Measurements from ENCODE around the gene MRPL37.

MRPL37 gene

GRCh38 chr1:54240741-54241335, 40.9 kb downstream of the MRPL37 start:
- DNase-seq (ENCODE audit: low read depth, low spot score): no peak

GRCh38 chr1:54241364-54241763, 41.4 kb downstream of the MRPL37 start:
- no peak for DNase-seq (ENCODE audit: low read depth, low spot score)

GRCh38 chr1:54243022-54243421, 43.1 kb downstream of the MRPL37 start:
- no peak for DNase-seq (ENCODE audit: low read depth, low spot score)

- DNase-seq (ENCODE audit: low read depth, low spot score): no peak
Observed at GRCh38 chr1:54244655-54245054, 44.7 kb downstream of the MRPL37 start.

- DNase-seq (ENCODE audit: low read depth, low spot score): peak; percentile 50
Observed at GRCh38 chr1:54245501-54245900, 45.5 kb downstream of the MRPL37 start.

GRCh38 chr1:54246116-54246721, 46.3 kb downstream of the MRPL37 start:
- DNase-seq (ENCODE audit: low read depth, low spot score): no peak

GRCh38 chr1:54247863-54248515, 48.0 kb downstream of the MRPL37 start:
- DNase-seq (ENCODE audit: low read depth, low spot score): no peak

GRCh38 chr1:54248966-54249365, 49.0 kb downstream of the MRPL37 start:
- no peak for DNase-seq (ENCODE audit: low read depth, low spot score)

- peak; percentile 72 for DNase-seq (ENCODE audit: low read depth, low spot score)
Observed at GRCh38 chr1:54249819-54250435, 50.0 kb downstream of the MRPL37 start.

- no peak for DNase-seq (ENCODE audit: low read depth, low spot score)
Observed at GRCh38 chr1:54250670-54251069, 50.7 kb downstream of the MRPL37 start.

- DNase-seq (ENCODE audit: low read depth, low spot score): no peak
Observed at GRCh38 chr1:54252371-54252936, 52.5 kb downstream of the MRPL37 start.

- peak; percentile 95 for DNase-seq (ENCODE audit: low read depth, low spot score)
Observed at GRCh38 chr1:54253480-54253879, 53.5 kb downstream of the MRPL37 start.

GRCh38 chr1:54254055-54254454, 54.1 kb downstream of the MRPL37 start:
- DNase-seq (ENCODE audit: low read depth, low spot score): peak; percentile 48

GRCh38 chr1:54255026-54255702, 55.2 kb downstream of the MRPL37 start:
- no peak for DNase-seq (ENCODE audit: low read depth, low spot score)

GRCh38 chr1:54256522-54257345, 56.8 kb downstream of the MRPL37 start:
- no peak for DNase-seq (ENCODE audit: low read depth, low spot score)

GRCh38 chr1:54257346-54257620, 57.3 kb downstream of the MRPL37 start:
- no peak for DNase-seq (ENCODE audit: low read depth, low spot score)

GRCh38 chr1:54257876-54258275, 57.9 kb downstream of the MRPL37 start:
- no peak for DNase-seq (ENCODE audit: low read depth, low spot score)

- DNase-seq (ENCODE audit: low read depth, low spot score): no peak
Observed at GRCh38 chr1:54259546-54260140, 59.7 kb downstream of the MRPL37 start.

GRCh38 chr1:54260810-54261209, 60.8 kb downstream of the MRPL37 start:
- no peak for DNase-seq (ENCODE audit: low read depth, low spot score)

GRCh38 chr1:54262244-54262643, 62.3 kb downstream of the MRPL37 start:
- DNase-seq (ENCODE audit: low read depth, low spot score): no peak

Measured in astrocyte of the hippocampus (primary cell).